HG03342 (cell line): ENCODE measurements around the gene CPNE2.
A peak's percentile ranks its signal among the peaks of the same experiment; 100 is the strongest.

Experiments
- ATAC-seq: cut with Tn5 transposase; IDR thresholded peaks from one replicate; pipeline ENCODE4 v1.9.1; 2021; ENCODE audit warnings: mild to moderate bottlenecking, moderate library complexity; ENCODE audit not compliant: unreplicated experiment

Gene CPNE2

GRCh38 chr16:57118461-57119084 lies 26.2 kb downstream of the CPNE2 start:
- ATAC-seq, result no peak

GRCh38 chr16:57123216-57123973 lies 31.0 kb downstream of the CPNE2 start:
- no peak for ATAC-seq

- ATAC-seq, result no peak
These were observed 31.7 kb downstream of the CPNE2 start for GRCh38 chr16:57123974-57124674.

- ATAC-seq, result no peak
These were observed 33.0 kb downstream of the CPNE2 start for GRCh38 chr16:57125376-57125775.

GRCh38 chr16:57125969-57126368 lies 33.6 kb downstream of the CPNE2 start:
- no peak for ATAC-seq

DNA sequence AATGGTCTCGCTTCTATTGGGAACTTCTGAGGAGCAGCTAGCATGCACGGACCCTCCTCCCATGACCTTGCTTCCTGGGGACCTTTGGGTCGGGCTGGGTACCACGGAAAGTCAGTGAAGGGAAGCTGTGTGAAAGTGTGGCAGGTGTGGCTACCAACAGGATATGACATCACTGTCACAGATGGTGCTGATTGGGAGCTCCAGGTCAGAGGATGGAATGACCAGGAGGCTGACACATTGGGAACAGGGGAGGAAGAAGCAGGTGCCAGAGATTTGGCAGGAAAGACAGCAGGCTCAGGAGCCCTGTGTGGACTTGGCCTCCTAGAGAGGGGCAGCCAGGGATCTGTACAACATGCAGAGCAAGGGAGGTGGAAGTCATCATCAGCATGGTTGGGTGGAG lies 34.0 kb downstream of the CPNE2 start:
- ATAC-seq, result no peak

DNA sequence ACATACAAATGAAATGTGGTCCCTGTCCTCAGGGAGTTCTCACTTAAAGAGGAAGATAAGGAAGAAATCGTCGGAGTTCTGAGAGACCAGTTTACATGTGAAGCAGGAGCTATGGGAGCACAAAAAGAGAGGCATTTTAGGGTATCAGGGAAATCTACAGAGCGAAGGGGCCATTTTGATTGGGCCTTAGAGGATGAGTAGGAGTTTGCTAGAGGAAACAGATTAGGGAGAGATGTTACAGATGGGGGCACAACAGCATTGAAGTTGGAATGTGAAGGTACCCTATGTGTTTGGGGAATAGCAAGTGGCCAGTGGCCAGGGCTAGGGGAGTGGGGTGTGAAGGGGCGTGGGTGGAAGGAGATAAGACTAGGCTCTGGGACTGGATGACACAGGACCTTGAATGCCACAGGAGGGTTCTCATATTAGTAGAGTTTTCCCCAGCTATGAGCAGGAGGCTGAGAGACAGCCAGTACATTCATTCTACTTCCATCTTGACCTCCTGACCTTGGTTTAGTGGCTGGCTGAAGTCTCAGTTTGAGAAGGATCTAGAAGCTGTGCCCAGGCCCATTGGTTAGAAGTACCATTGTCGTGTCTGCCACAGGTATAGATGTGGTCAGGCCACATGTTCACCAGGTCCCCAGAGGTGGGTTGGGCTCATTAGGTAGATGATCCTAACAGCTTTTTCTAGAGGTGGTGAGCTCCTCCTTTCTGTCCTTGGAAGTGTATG lies 34.8 kb downstream of the CPNE2 start:
- peak; percentile 59 for ATAC-seq

GRCh38 chr16:57127836-57128235 lies 35.5 kb downstream of the CPNE2 start:
- ATAC-seq, result peak; percentile 13

DNA sequence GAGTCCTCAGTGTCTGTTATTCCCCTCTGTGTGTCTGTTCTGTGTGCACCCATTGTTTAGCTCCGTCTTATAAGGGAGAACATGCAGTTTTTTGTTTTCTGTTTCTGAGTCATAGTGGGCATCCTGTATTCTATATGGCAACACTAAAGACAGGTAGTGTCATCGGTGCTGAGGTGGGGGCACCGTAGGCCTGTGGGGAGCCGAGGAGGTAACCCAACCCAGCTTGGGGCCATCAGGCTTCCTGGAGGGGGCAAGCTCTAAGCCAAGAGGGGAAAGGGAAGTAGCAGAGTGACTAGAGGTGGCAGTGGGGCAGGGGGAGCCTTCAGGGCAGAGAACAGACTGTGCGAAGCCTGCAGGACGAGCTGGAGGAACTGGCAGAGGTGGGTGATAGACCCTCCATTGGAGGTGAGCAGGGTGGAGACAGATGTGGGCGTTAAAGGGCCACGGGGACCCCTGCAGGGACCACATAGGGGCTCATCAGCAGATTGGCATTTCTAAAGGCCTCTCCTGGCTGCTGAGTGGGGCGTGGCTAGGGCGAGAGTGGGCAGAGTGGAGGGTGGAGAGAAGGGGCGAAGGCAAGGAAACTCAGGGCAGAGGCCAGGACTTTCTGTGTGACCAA lies 36.5 kb downstream of the CPNE2 start:
- peak; percentile 46 for ATAC-seq

DNA sequence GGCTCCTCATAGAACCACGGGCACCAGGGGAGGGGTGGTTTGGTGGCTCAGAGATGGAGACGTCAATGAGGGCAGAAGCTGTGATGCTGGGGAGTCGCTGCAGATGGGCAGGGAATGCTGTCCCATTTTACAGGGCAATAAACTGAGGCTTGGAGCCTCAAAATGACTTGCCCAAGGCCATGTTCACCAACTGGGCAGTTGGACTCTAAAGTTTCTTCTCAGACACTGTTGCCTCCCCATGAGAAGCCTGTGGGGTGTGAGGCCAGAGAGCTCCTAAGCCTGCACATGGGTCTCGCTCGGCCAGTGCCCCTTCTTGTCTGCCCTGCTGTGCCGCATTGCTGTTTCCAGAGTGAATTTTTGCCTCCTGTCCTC lies 38.6 kb downstream of the CPNE2 start:
- ATAC-seq, result no peak

GRCh38 chr16:57131351-57131970 lies 39.1 kb downstream of the CPNE2 start:
- ATAC-seq, result no peak

GRCh38 chr16:57132470-57132869 lies 40.1 kb downstream of the CPNE2 start:
- ATAC-seq, result no peak

- ATAC-seq, result no peak
These were observed 40.6 kb downstream of the CPNE2 start for GRCh38 chr16:57133031-57133430.

GRCh38 chr16:57133886-57134285 lies 41.5 kb downstream of the CPNE2 start:
- ATAC-seq, result no peak

DNA sequence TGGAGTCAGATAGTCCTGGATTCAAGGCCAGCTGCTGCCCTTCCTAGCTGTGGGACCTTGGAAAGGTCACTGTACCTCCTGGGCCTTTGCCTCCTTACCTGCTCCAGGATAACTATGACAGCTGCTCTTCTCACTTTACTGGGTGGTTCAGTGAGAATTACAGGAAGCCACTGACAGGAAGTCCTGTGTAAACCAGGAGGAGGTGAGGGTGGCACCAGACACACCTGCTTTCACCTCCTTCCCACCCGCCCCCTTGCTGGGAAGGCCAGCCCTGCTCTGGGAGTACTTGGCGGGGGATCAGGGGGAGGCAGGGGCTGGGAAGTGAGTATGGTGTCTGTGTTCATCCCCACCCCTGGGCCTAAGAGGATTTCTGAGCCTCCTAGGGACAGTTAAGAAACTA lies 42.6 kb downstream of the CPNE2 start:
- no peak for ATAC-seq

DNA sequence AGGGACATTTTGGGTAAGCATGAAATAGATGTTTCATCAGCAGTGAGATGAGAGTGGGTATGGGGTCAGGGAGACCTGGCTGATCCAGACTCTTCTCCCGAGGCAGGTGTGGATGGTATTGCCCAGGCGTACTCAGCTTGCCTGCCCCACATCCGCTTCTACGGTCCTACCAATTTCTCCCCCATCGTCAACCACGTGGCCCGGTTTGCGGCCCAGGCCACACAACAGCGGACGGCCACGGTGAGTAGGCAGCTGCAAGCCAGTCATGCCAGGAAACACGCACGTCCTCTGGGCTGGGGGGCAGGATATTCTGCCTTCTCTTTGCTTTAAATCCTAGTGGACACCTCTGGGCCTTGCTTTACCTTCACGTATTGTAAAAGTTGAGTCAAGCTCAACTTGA lies 44.7 kb downstream of the CPNE2 start:
- ATAC-seq, result no peak

- ATAC-seq, result no peak
These were observed 45.3 kb downstream of the CPNE2 start for GRCh38 chr16:57137566-57138273.

GRCh38 chr16:57138281-57138935 lies 46.0 kb downstream of the CPNE2 start:
- no peak for ATAC-seq

DNA sequence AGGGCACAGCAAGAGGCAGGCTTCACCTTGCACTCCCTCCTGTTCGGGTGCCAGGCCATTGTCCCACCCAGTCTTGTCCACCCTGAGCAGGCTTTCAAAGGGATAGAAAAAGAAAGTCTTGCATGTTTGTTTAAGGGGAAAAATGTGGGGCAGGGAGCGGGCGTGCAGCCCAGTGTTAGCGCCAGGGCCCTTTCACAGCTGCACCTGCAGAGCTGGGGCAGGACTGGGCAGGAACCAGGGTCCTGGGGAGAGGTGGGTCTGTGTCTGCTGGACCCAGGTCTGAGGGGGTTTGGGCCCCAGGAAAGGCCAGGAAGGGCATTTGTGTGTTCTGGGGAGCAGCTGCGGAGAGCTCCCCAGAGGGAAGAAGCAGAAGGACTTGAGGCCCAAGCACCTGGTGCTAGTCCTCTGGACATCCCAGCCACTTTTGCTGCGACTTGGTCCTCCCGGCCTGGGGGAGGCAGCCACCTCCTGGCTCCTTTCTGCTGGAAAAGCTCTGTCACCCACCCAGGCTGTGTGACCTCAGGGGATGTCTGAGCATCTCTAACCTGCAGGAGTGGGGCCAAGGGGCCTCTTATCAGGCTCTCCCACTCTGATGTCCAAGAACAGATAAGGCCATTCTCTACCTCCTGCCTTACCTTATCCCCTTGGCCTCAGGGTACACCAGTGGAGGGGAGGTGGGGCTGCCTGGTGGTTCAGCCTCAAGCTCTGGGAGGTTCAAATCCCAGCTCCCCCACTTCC lies 48.7 kb downstream of the CPNE2 start:
- ATAC-seq, result no peak
